ENCODE measurements around the gene ZHX3. TPM values are rescaled to one million over a fixed set of nuclear protein-coding genes. Genes with fewer than 3 reads are reported as not detected.

Gene ZHX3
- total and polyA plus RNA-seq, 9 of the 15 experiments (the other 6 are each of a cell fraction or from before 2014, with no cell fraction given), result 0.80 to 14.6 (median 4.9) TPM

DNA sequence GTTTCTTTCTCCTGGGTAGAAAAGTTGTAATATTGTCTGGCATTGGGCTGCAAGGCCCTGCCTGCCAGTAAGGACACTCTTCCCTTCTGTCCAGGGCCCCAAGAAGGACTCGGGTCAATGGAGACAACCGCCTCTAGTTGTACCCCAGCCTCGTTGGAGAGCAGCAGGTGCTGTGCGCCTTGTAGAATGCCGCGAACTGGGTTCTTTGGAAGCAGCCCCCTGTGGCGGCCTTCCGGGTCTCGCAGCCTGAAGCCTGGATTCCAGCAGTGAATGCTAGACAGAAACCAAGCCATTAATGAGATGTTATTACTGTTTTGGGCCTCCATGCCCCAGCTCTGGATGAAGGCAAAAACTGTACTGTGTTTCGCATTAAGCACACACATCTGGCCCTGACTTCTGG is 143.2 kb downstream of the ZHX3 start:
- CTCF ChIA-PET (ENCODE audit: low intra/inter-chr PET ratio), result interaction anchor here (1.1 to 3.0 kb wide), 3 partner anchors 75 to 165 kb away, joined by 3 to 50 read pairs (median 4); partner anchors contain the start of gene LPIN3

More for the DNA sequence above, 143.2 kb downstream of the ZHX3 start:
- no TSS peak for BruUV-seq (replicated peaks)
- in situ Hi-C loops (cut with MboI), result no loop called here
- no peaks in the 10 kb centered on the region for H3K79me2 ChIP-seq (ENCODE audit: control insufficient read depth, insufficient read depth, low read length)
- no peak overlapping the region for H3K27ac ChIP-seq (ENCODE audit: extremely low read depth, low read depth, low read length)
- H3K36me3 ChIP-seq (ENCODE audit: control insufficient read depth, insufficient read depth, low read length), result peaks cover 68% of the 10 kb centered on the region; the same call in 2 of the 3 replicates
- TF ChIP-seq ZNF76 (CRISPR knock-in tag; IDR thresholded peaks at IDR 0.05; ENCODE audit: borderline replicate concordance) (no peak), ZNF12 (CRISPR knock-in tag; IDR thresholded peaks at IDR 0.05) (no peak), ATF1 (CRISPR knock-in tag; IDR thresholded peaks at IDR 0.05) (no peak), ATF1 (tag; IDR thresholded peaks at IDR 0.05) (no peak), TRIM25 (IDR thresholded peaks at IDR 0.05; ENCODE audit: borderline replicate concordance) (no peak), ZBTB1 (CRISPR knock-in tag; IDR thresholded peaks at IDR 0.05; ENCODE audit: borderline replicate concordance, low read depth) (no peak), CTCF (IDR thresholded peaks at IDR 0.05 in 2 of 3, conservative IDR thresholded peaks at IDR 0.05 in 1 of 3; ENCODE audit: insufficient read depth in 2 of 3, low read depth in 1 of 3, low read length in 3 of 3) (no peak), NCOA4 (IDR thresholded peaks at IDR 0.05; ENCODE audit: partially characterized antibody) (no peak), HNRNPLL (IDR thresholded peaks at IDR 0.05; ENCODE audit: low read depth, low read length, poor library complexity, severe bottlenecking) (no peak), FOXA3 (CRISPR knock-in tag; conservative IDR thresholded peaks at IDR 0.05 in 1 of 2, IDR thresholded peaks at IDR 0.05 in 1 of 2) (no peak), MLX (CRISPR knock-in tag; conservative IDR thresholded peaks at IDR 0.05) (no peak), NEUROD1 (IDR thresholded peaks at IDR 0.05; ENCODE audit: borderline replicate concordance, low read depth, low read length, partially characterized antibody) (no peak), CREM (IDR thresholded peaks at IDR 0.05; ENCODE audit: low read depth) (no peak), SMC3 (conservative IDR thresholded peaks at IDR 0.05; ENCODE audit: insufficient read depth, low read depth, low read length) (no peak), ZNF282 (CRISPR knock-in tag; IDR thresholded peaks at IDR 0.05) (no peak)
- H3K4me1 ChIP-seq (replicated peaks in 1 of 2; ENCODE audit: control insufficient read depth in 2 of 2, insufficient read depth in 2 of 2, low read length in 2 of 2), result no peaks in the 10 kb centered on the region
- H4K20me1 ChIP-seq (replicated peaks; ENCODE audit: control insufficient read depth, insufficient read depth, low read length), result peaks cover 12% of the 10 kb centered on the region; the same call in 1 of the 2 replicates
- H3K9ac ChIP-seq (ENCODE audit: insufficient read depth in 1 of 2, low read depth in 2 of 2, low read length in 2 of 2), result no peak overlapping the region
- no peak overlapping the region for H3K4me3 ChIP-seq
- no peaks in the 10 kb centered on the region for H3K27me3 ChIP-seq (ENCODE audit: control insufficient read depth in 2 of 2, insufficient read depth in 2 of 2, low read length in 2 of 2)
- no peak for FAIRE-seq
- H3K9me3 ChIP-seq (replicated peaks; ENCODE audit: control insufficient read depth, insufficient read depth, low read depth, low read length), result no peaks in the 10 kb centered on the region
- H2AFZ ChIP-seq (ENCODE audit: low read depth, low read length), result no peak overlapping the region
- no peak overlapping the region for H3K4me2 ChIP-seq (ENCODE audit: insufficient read depth, low read length)
- 94% methylated on average over 10 of the region's 10 CpGs for WGBS (ENCODE audit: insufficient coverage, low coverage, missing lambda C conversion rate)
- no peaks in the 10 kb centered on the region for H3K9me1 ChIP-seq (ENCODE audit: control insufficient read depth, insufficient read depth, low read length)
- ATAC-seq, result no peak
- intact Hi-C loops (cut with micrococcal nuclease), result no loop called here
- DNase-seq (ENCODE audit: extremely low read depth in 1 of 4, low spot score in 3 of 4), result no peak
- POLR2A ChIA-PET, result no interaction called here
